ENCODE results near the gene ADAMTS16. TPM values are rescaled to one million over a fixed set of nuclear protein-coding genes. Genes with fewer than 3 reads are reported as not detected.

The ADAMTS16 gene
- total and polyA plus RNA-seq, 9 of the 15 experiments (the other 6 are each of a cell fraction or from before 2014, with no cell fraction given): not detected

DNA sequence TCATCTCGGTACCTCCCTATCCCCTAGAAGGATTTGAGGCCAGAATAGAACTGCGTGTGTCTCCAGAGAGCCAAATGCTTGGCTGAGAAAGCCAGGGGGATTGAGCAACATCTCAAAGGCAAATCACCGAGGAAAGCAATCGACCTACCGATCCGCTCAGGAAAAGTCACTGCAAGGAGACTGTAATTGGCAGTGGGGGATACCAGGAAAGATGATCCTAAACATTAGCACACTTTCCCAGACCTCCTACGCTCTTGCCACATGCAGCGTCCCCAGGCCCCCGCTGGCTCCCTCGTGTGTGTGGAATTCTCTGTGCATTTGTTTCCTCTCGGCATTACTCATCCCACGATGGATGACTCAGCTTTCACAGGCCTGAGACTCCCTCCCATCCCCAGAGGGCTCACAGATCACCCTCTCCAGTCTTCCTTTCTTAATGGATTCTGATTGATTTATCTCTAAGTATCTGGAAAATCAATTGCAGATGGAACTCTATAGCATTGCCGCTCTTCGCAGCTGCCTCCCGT is 200.1 kb downstream of the ADAMTS16 start (continued):
- TF ChIP-seq, protein P1, sequence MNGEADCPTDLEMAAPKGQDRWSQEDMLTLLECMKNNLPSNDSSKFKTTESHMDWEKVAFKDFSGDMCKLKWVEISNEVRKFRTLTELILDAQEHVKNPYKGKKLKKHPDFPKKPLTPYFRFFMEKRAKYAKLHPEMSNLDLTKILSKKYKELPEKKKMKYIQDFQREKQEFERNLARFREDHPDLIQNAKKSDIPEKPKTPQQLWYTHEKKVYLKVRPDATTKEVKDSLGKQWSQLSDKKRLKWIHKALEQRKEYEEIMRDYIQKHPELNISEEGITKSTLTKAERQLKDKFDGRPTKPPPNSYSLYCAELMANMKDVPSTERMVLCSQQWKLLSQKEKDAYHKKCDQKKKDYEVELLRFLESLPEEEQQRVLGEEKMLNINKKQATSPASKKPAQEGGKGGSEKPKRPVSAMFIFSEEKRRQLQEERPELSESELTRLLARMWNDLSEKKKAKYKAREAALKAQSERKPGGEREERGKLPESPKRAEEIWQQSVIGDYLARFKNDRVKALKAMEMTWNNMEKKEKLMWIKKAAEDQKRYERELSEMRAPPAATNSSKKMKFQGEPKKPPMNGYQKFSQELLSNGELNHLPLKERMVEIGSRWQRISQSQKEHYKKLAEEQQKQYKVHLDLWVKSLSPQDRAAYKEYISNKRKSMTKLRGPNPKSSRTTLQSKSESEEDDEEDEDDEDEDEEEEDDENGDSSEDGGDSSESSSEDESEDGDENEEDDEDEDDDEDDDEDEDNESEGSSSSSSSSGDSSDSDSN (IDR thresholded peaks at IDR 0.05; ENCODE audit: borderline replicate concordance in 1 of 2, low read depth in 2 of 2, low read length in 2 of 2): no peak
- TF ChIP-seq, protein P2, sequence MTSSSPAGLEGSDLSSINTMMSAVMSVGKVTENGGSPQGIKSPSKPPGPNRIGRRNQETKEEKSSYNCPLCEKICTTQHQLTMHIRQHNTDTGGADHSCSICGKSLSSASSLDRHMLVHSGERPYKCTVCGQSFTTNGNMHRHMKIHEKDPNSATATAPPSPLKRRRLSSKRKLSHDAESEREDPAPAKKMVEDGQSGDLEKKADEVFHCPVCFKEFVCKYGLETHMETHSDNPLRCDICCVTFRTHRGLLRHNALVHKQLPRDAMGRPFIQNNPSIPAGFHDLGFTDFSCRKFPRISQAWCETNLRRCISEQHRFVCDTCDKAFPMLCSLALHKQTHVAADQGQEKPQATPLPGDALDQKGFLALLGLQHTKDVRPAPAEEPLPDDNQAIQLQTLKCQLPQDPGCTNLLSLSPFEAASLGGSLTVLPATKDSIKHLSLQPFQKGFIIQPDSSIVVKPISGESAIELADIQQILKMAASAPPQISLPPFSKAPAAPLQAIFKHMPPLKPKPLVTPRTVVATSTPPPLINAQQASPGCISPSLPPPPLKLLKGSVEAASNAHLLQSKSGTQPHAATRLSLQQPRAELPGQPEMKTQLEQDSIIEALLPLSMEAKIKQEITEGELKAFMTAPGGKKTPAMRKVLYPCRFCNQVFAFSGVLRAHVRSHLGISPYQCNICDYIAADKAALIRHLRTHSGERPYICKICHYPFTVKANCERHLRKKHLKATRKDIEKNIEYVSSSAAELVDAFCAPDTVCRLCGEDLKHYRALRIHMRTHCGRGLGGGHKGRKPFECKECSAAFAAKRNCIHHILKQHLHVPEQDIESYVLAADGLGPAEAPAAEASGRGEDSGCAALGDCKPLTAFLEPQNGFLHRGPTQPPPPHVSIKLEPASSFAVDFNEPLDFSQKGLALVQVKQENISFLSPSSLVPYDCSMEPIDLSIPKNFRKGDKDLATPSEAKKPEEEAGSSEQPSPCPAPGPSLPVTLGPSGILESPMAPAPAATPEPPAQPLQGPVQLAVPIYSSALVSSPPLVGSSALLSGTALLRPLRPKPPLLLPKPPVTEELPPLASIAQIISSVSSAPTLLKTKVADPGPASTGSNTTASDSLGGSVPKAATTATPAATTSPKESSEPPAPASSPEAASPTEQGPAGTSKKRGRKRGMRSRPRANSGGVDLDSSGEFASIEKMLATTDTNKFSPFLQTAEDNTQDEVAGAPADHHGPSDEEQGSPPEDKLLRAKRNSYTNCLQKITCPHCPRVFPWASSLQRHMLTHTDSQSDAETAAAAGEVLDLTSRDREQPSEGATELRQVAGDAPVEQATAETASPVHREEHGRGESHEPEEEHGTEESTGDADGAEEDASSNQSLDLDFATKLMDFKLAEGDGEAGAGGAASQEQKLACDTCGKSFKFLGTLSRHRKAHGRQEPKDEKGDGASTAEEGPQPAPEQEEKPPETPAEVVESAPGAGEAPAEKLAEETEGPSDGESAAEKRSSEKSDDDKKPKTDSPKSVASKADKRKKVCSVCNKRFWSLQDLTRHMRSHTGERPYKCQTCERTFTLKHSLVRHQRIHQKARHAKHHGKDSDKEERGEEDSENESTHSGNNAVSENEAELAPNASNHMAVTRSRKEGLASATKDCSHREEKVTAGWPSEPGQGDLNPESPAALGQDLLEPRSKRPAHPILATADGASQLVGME (CRISPR knock-in tag; IDR thresholded peaks at IDR 0.05): 0 out of 2 replicates have a peak, but pooled peaks have one; percentile 66
- TF ChIP-seq CBFA2T3 (IDR thresholded peaks at IDR 0.05): no peak
- TF ChIP-seq RBM14 (IDR thresholded peaks at IDR 0.05; ENCODE audit: borderline replicate concordance, insufficient read depth, low read depth, low read length): no peak
- no peak for TF ChIP-seq ESRRA (IDR thresholded peaks at IDR 0.05; ENCODE audit: borderline replicate concordance, low read depth)
- peak; percentile 83 for TF ChIP-seq JUNB (CRISPR knock-in tag; conservative IDR thresholded peaks at IDR 0.05)
- TF ChIP-seq RNF2 (IDR thresholded peaks at IDR 0.05): no peak
- TF ChIP-seq, protein P3, sequence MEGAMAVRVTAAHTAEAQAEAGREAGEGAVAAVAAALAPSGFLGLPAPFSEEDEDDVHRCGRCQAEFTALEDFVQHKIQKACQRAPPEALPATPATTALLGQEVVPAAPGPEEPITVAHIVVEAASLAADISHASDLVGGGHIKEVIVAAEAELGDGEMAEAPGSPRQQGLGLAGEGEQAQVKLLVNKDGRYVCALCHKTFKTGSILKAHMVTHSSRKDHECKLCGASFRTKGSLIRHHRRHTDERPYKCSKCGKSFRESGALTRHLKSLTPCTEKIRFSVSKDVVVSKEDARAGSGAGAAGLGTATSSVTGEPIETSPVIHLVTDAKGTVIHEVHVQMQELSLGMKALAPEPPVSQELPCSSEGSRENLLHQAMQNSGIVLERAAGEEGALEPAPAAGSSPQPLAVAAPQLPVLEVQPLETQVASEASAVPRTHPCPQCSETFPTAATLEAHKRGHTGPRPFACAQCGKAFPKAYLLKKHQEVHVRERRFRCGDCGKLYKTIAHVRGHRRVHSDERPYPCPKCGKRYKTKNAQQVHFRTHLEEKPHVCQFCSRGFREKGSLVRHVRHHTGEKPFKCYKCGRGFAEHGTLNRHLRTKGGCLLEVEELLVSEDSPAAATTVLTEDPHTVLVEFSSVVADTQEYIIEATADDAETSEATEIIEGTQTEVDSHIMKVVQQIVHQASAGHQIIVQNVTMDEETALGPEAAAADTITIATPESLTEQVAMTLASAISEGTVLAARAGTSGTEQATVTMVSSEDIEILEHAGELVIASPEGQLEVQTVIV (CRISPR knock-in tag; IDR thresholded peaks at IDR 0.05; ENCODE audit: borderline replicate concordance): no peak
- no peak for TF ChIP-seq ZKSCAN3 (CRISPR knock-in tag; IDR thresholded peaks at IDR 0.05)
- TF ChIP-seq, protein P4, sequence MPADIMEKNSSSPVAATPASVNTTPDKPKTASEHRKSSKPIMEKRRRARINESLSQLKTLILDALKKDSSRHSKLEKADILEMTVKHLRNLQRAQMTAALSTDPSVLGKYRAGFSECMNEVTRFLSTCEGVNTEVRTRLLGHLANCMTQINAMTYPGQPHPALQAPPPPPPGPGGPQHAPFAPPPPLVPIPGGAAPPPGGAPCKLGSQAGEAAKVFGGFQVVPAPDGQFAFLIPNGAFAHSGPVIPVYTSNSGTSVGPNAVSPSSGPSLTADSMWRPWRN (IDR thresholded peaks at IDR 0.05; ENCODE audit: low read depth): no peak
- TF ChIP-seq HSF4 (CRISPR knock-in tag; IDR thresholded peaks at IDR 0.05; ENCODE audit: borderline replicate concordance): no peak
- no peak for TF ChIP-seq ZNF696 (CRISPR knock-in tag; conservative IDR thresholded peaks at IDR 0.05)
- peak; percentile 70; the same call in 1 of the 2 replicates for TF ChIP-seq BACH1 (tag; IDR thresholded peaks at IDR 0.05)
- TF ChIP-seq NR4A1 (CRISPR knock-in tag; IDR thresholded peaks at IDR 0.05): no peak
- no peak for TF ChIP-seq NR4A1 (tag; IDR thresholded peaks at IDR 0.05)
- TF ChIP-seq SMARCE1 (IDR thresholded peaks at IDR 0.05): peak; percentile 33; the same call in 1 of the 2 replicates
- TF ChIP-seq RUNX1 (IDR thresholded peaks at IDR 0.05; ENCODE audit: low read depth): no peak
- TF ChIP-seq ZC3H11A (IDR thresholded peaks at IDR 0.05; ENCODE audit: low read depth, low read length): no peak
- 0 out of 2 replicates have a peak, but pooled peaks have one; percentile 46 for TF ChIP-seq ZNF311 (CRISPR knock-in tag; IDR thresholded peaks at IDR 0.05)
